Pulmonary artery endothelial cell (primary cell): Measurements from ENCODE around the gene FAM149B1. TPM values are rescaled to one million over a fixed set of nuclear protein-coding genes. Genes with fewer than 3 reads are reported as not detected.
"Not testable (repeated sequence)": the region's sequence is repeated elsewhere in the genome, so short reads cannot be mapped to it uniquely, and the experiment has no call there.

ENCODE experiments used
- DNase-seq: peaks from one replicate; pipeline ENCODE4 v3.0.0-alpha.2; 2011; ENCODE audit warnings: low read depth, low spot score
- total RNA-seq: library from RNA; depleted of rRNA; stranded (reverse); fragments of >200 nt; gene quantifications from 2 replicates; pipeline ENCODE4 v1.2.3, GENCODE V29; 2014

The FAM149B1 gene
- total RNA-seq, 1 donor from 2014 or later, result 27.4 TPM

- DNase-seq, result no peak
Observed at GRCh38 chr10:73232887-73233286, 65.0 kb downstream of the FAM149B1 start.

- DNase-seq, result no peak
Observed at GRCh38 chr10:73233883-73234282, 66.0 kb downstream of the FAM149B1 start.

- no peak for DNase-seq
Observed at GRCh38 chr10:73234695-73235094, 66.8 kb downstream of the FAM149B1 start.

GRCh38 chr10:73238990-73239566 is 71.2 kb downstream of the FAM149B1 start:
- DNase-seq, result no peak

- DNase-seq, result no peak
Observed at GRCh38 chr10:73239908-73240307, 72.0 kb downstream of the FAM149B1 start.

- no peak for DNase-seq
Observed at GRCh38 chr10:73244866-73245477, 77.1 kb downstream of the FAM149B1 start.

GRCh38 chr10:73246322-73246645 is 78.4 kb downstream of the FAM149B1 start:
- DNase-seq, result no peak

GRCh38 chr10:73246646-73247508 is 79.0 kb downstream of the FAM149B1 start, which contains the start of gene DNAJC9:
TSS of gene DNAJC9 (minus strand) at chr10:73247255. CDS start at chr10:73247189, 66 bp downstream.
- DNase-seq, result peak; percentile 64

- no peak for DNase-seq
Observed at GRCh38 chr10:73247509-73248258, 79.8 kb downstream of the FAM149B1 start.

- DNase-seq, result no peak
Observed at GRCh38 chr10:73248259-73248724, 80.4 kb downstream of the FAM149B1 start.

- DNase-seq, result no peak
Observed at GRCh38 chr10:73251683-73252444, 83.9 kb downstream of the FAM149B1 start.

- peak; percentile 85 for DNase-seq
Observed at GRCh38 chr10:73252445-73253224, 84.7 kb downstream of the FAM149B1 start, which contains the start of gene MRPS16. TSS of gene MRPS16 (minus strand) at chr10:73252644. CDS start at chr10:73252482, 162 bp downstream.

GRCh38 chr10:73253225-73253555 is 85.3 kb downstream of the FAM149B1 start:
- DNase-seq, result no peak

GRCh38 chr10:73258612-73259011 is 90.7 kb downstream of the FAM149B1 start:
- DNase-seq, result not testable (repeated sequence)

- no peak for DNase-seq
Observed at GRCh38 chr10:73261362-73261995, 93.6 kb downstream of the FAM149B1 start.

- no peak for DNase-seq
Observed at GRCh38 chr10:73262105-73262730, 94.3 kb downstream of the FAM149B1 start.

- DNase-seq, result no peak
Observed at GRCh38 chr10:73262880-73263555, 95.1 kb downstream of the FAM149B1 start.

GRCh38 chr10:73263693-73264347 is 95.9 kb downstream of the FAM149B1 start:
- DNase-seq, result no peak
